Tibial nerve (tissue), 4 donors: ENCODE results near the gene IGFBP3. TPM values are rescaled to one million over a fixed set of nuclear protein-coding genes. Genes with fewer than 3 reads are reported as not detected.

Experiments
- DNase-seq, 2 donors: peaks; one replicate each; pipeline ENCODE4 v3.0.0-alpha.2; 2019; ENCODE audit warnings: low spot score in 2 of 2
- H3K27ac ChIP-seq, 4 donors: fragments of 200-600 bp; sonication (generic) in 3 of 4; one replicate each; pipeline ENCODE4 v1.5.1; 2017 to 2019; ENCODE audit warnings: mild to moderate bottlenecking in 1 of 4
- H3K27me3 ChIP-seq, 2 donors: fragments of 200-600 bp; sonication (generic) in 1 of 2; one replicate each; pipeline versions ENCODE4 v1.5.1 to v1.6.0; 2017 to 2019
- H3K36me3 ChIP-seq, 3 donors: fragments of 200-600 bp; sonication (generic); one replicate each; pipeline ENCODE4 v1.5.1; 2018 to 2019
- H3K4me1 ChIP-seq, 4 donors: fragments of 200-600 bp; sonication (generic) in 3 of 4; one replicate each; pipeline ENCODE4 v1.5.1; 2017 to 2019
- H3K4me3 ChIP-seq, 4 donors: fragments of 200-600 bp; sonication (generic) in 3 of 4; one replicate each; pipeline ENCODE4 v1.5.1; 2017 to 2019; ENCODE audit warnings: mild to moderate bottlenecking in 1 of 4, moderate library complexity in 1 of 4
- H3K9me3 ChIP-seq, 4 donors: fragments of 200-600 bp; sonication (generic) in 3 of 4; one replicate each; pipeline ENCODE4 v1.5.1; 2017 to 2019
- CTCF ChIP-seq, 5 experiments: fragments of 200-600 bp in 3 of 5; fragments of 450-650 bp in 2 of 5; sonication (generic) in 3 of 5; IDR thresholded peaks; one replicate each; pipeline ENCODE4 v1.5.1; 2016 to 2019; ENCODE audit warnings: antibody characterized with exemption in 5 of 5, mild to moderate bottlenecking in 3 of 5, moderate library complexity in 2 of 5
- EP300 ChIP-seq, 2 donors: sonication (generic); formaldehyde crosslinking; IDR thresholded peaks; one replicate each; pipeline ENCODE4 v1.6.1; 2017; ENCODE audit warnings: antibody characterized with exemption in 2 of 2, mild to moderate bottlenecking in 1 of 2
- POLR2A ChIP-seq, 2 donors: fragments of 450-650 bp; IDR thresholded peaks; one replicate each; pipeline ENCODE4 v1.6.1; 2017; ENCODE audit warnings: antibody characterized with exemption in 2 of 2, mild to moderate bottlenecking in 2 of 2, moderate library complexity in 2 of 2
- WGBS, 2 donors: methylation state at CpG; one replicate each; pipeline ENCODE4 v1.1.5; 2018; 5-methylcytosine and 5-hydroxymethylcytosine counted together
- total RNA-seq, 4 donors: library from RNA; depleted of rRNA; stranded (reverse); fragments of >200 nt; gene quantifications; one replicate each; pipeline ENCODE4 v1.1.0, GENCODE V29; 2016

Gene IGFBP3
- total RNA-seq, 4 donors from 2014 or later: 145 to 377 (median 257) TPM

GRCh38 chr7:45882465-45882810, 38.6 kb downstream of the IGFBP3 start:
- no peaks in the 10 kb centered on the region for H3K36me3 ChIP-seq
- no peak overlapping the region for H3K27ac ChIP-seq
- DNase-seq: no peak
- no peak overlapping the region for H3K4me3 ChIP-seq
- no peaks in the 10 kb centered on the region for H3K4me1 ChIP-seq
- peaks cover 0 to 23% (median 0%) of the 10 kb centered on the region in 4 donors for H3K9me3 ChIP-seq
- peaks cover 0 to 25% of the 10 kb centered on the region in 2 donors for H3K27me3 ChIP-seq
- TF ChIP-seq POLR2A (IDR thresholded peaks at IDR 0.05) (no peak), CTCF (IDR thresholded peaks at IDR 0.05) (no peak), EP300 (IDR thresholded peaks at IDR 0.05) (no peak)
- WGBS, 2 donors: 69 to 71% methylated on average over 5 of the region's 5 CpGs

- Histone ChIP-seq H3K27ac (no peak overlapping the region), H3K4me3 (no peak overlapping the region), H3K9me3 (peaks cover 0 to 28% (median 0%) of the 10 kb centered on the region in 4 donors), H3K27me3 (peaks cover 0 to 20% of the 10 kb centered on the region in 2 donors), H3K36me3 (no peaks in the 10 kb centered on the region), H3K4me1 (no peaks in the 10 kb centered on the region)
- TF ChIP-seq EP300 (IDR thresholded peaks at IDR 0.05) (no peak), CTCF (IDR thresholded peaks at IDR 0.05) (no peak), POLR2A (IDR thresholded peaks at IDR 0.05) (no peak)
- DNase-seq: no peak
- 74 to 77% methylated on average over 12 of the region's 12 CpGs for WGBS, 2 donors
These were observed 39.2 kb downstream of the IGFBP3 start for GRCh38 chr7:45881759-45882464.

- Histone ChIP-seq H3K27ac (no peak overlapping the region), H3K27me3 (peaks cover 0 to 14% of the 10 kb centered on the region in 2 donors), H3K36me3 (no peaks in the 10 kb centered on the region), H3K9me3 (peaks cover 0 to 29% (median 0%) of the 10 kb centered on the region in 4 donors), H3K4me3 (no peak overlapping the region), H3K4me1 (no peaks in the 10 kb centered on the region)
- TF ChIP-seq CTCF (IDR thresholded peaks at IDR 0.05): no peak
- TF ChIP-seq POLR2A (IDR thresholded peaks at IDR 0.05): no peak
- TF ChIP-seq EP300 (IDR thresholded peaks at IDR 0.05): no peak
- no peak for DNase-seq
- WGBS, 2 donors: 90 to 96% methylated on average over 6 to 9 of the region's 9 CpGs
These were observed 39.8 kb downstream of the IGFBP3 start for GRCh38 chr7:45881280-45881758.

GRCh38 chr7:45880433-45880860, 40.6 kb downstream of the IGFBP3 start:
- TF ChIP-seq CTCF (IDR thresholded peaks at IDR 0.05): no peak
- TF ChIP-seq EP300 (IDR thresholded peaks at IDR 0.05): no peak
- no peak for TF ChIP-seq POLR2A (IDR thresholded peaks at IDR 0.05)
- Histone ChIP-seq H3K27me3 (peaks cover 0 to 12% of the 10 kb centered on the region in 2 donors), H3K36me3 (no peaks in the 10 kb centered on the region), H3K4me1 (no peaks in the 10 kb centered on the region), H3K9me3 (peaks cover 0 to 32% (median 0%) of the 10 kb centered on the region in 4 donors), H3K27ac (no peak overlapping the region), H3K4me3 (no peak overlapping the region)
- DNase-seq: no peak
- 90 to 92% methylated on average over 7 of the region's 7 CpGs for WGBS, 2 donors

- no peak overlapping the region for H3K27ac ChIP-seq
- WGBS, 2 donors: 22 to 23% methylated on average over 3 of the region's 3 CpGs
- H3K4me1 ChIP-seq: no peaks in the 10 kb centered on the region
- DNase-seq: no peak
- H3K27me3 ChIP-seq: peaks cover 0 to 4% of the 10 kb centered on the region in 2 donors
- no peaks in the 10 kb centered on the region for H3K36me3 ChIP-seq
- peaks cover 0 to 32% (median 0%) of the 10 kb centered on the region in 4 donors for H3K9me3 ChIP-seq
- H3K4me3 ChIP-seq: no peak overlapping the region
- no peak for TF ChIP-seq CTCF (IDR thresholded peaks at IDR 0.05)
- no peak for TF ChIP-seq POLR2A (IDR thresholded peaks at IDR 0.05)
- TF ChIP-seq EP300 (IDR thresholded peaks at IDR 0.05): no peak
These were observed 42.5 kb downstream of the IGFBP3 start for GRCh38 chr7:45878457-45879144.
